ENCODE data around the gene ZNF398. TPM values are rescaled to one million over a fixed set of nuclear protein-coding genes. Genes with fewer than 3 reads are reported as not detected.
A peak's percentile ranks its signal among the peaks of the same experiment; 100 is the strongest.

ZNF398 gene
- total and polyA plus RNA-seq, 5 donors from 2014 or later, result 5.5 to 14.4 (median 11.9) TPM

DNA sequence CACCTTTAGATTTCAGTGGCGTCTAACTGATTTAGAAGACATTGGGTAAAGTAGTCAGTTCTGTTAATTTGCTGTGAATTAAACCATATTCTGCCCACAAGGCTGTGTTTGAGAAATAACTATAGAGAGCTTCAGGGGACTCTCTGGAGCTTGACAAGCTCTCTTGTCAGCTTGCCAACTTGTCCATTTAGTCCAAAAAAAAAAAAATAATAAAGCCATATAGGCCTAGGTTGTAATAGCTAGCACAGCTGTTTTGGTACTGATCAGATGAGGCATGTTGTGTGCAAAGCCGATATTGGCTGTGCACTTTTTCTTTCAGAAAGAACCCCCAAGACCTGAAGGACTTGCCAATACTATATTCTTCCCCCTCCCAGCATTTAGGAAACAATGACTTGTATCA, 27.9 kb downstream of the ZNF398 start:
- Mint-ChIP-seq H3K36me3 (peaks cover 33% of the 10 kb centered on the region), H3K27me3 (no peaks in the 10 kb centered on the region), H3K9me3 (no peaks in the 10 kb centered on the region), H3K27ac (peak overlapping the region in 1 of 3 donors; percentile 38), H3K4me3 (no peak overlapping the region), H3K4me1 (peaks cover 0 to 2% (median 0%) of the 10 kb centered on the region in 4 donors)
- Histone ChIP-seq H3K4me3 (ENCODE audit: low read depth, low read length) (no peak overlapping the region), H3K4me1 (ENCODE audit: control insufficient read depth, insufficient read depth, low read length, poor library complexity, severe bottlenecking) (no peaks in the 10 kb centered on the region), H3K36me3 (ENCODE audit: control insufficient read depth, insufficient read depth, low read length) (peaks cover 58% of the 10 kb centered on the region), H3K9me3 (ENCODE audit: control insufficient read depth in 2 of 2, low read length in 2 of 2) (no peaks in the 10 kb centered on the region), H3K27me3 (ENCODE audit: control insufficient read depth, insufficient read depth, low read length) (no peaks in the 10 kb centered on the region), H3K27ac (ENCODE audit: insufficient read depth, low read length, poor library complexity, severe bottlenecking) (no peak overlapping the region)
- ATAC-seq (ENCODE audit: low read depth in 2 of 2), result no peak
- no peak for DNase-seq

DNA sequence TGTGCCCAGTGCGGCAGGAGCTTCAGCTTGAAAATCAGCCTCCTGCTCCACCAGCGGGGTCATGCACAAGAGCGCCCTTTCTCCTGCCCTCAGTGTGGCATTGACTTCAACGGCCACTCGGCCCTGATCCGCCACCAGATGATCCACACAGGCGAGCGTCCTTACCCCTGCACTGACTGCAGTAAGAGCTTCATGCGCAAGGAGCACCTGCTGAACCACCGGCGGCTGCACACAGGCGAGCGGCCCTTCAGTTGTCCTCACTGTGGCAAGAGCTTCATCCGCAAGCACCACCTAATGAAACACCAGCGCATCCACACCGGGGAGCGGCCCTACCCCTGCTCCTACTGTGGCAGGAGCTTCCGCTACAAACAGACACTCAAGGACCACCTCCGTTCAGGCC, 32.0 kb downstream of the ZNF398 start:
- Mint-ChIP-seq H3K27me3 (no peaks in the 10 kb centered on the region), H3K27ac (no peak overlapping the region), H3K4me1 (peaks cover 0 to 4% (median 0%) of the 10 kb centered on the region in 4 donors), H3K4me3 (no peak overlapping the region), H3K36me3 (peaks cover 40% of the 10 kb centered on the region), H3K9me3 (no peaks in the 10 kb centered on the region)
- Histone ChIP-seq H3K36me3 (ENCODE audit: control insufficient read depth, insufficient read depth, low read length) (peaks cover 57% of the 10 kb centered on the region), H3K4me1 (ENCODE audit: control insufficient read depth, insufficient read depth, low read length, poor library complexity, severe bottlenecking) (no peaks in the 10 kb centered on the region), H3K27me3 (ENCODE audit: control insufficient read depth, insufficient read depth, low read length) (no peaks in the 10 kb centered on the region), H3K4me3 (ENCODE audit: low read depth, low read length) (no peak overlapping the region), H3K9me3 (ENCODE audit: control insufficient read depth in 2 of 2, low read length in 2 of 2) (no peaks in the 10 kb centered on the region), H3K27ac (ENCODE audit: insufficient read depth, low read length, poor library complexity, severe bottlenecking) (no peak overlapping the region)
- ATAC-seq (ENCODE audit: low read depth in 2 of 2) (no peak), DNase-seq (no peak)

DNA sequence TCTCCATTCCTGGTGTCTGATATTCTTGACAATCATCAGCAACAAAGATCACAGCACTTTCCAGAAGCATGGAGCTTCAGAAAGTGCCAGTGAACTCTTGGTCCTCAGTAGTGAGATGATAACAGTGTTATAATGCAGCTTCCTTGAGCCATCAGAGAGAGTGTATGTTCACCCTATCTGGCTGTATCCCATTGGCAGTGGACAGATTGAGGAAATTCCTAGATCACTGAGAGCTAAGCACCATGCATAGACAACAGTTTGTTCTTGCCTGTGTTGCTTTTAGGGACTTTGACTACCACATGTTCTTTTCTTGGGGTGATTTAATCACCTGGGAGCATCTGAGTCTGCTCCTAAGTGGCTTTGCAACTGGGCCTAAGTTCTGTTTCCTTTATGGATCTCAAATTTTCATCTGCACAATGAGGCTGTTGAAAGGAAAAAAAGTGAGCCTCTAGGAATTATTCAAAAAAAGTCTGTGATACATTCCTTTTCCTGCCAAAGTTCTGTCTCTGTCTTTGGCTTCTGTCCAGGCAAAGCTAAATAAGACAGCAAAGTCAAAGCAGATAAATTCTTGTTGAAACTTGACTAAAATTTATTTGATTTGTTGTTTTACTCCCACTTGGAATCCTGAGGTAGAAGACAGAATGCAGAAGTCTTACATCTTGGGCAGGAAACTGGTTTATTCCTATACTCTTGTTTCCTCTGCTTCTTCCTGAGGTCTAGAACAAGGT, 33.6 kb downstream of the ZNF398 start:
- Histone ChIP-seq H3K27ac (ENCODE audit: insufficient read depth, low read length, poor library complexity, severe bottlenecking) (no peak overlapping the region), H3K27me3 (ENCODE audit: control insufficient read depth, insufficient read depth, low read length) (no peaks in the 10 kb centered on the region), H3K4me3 (ENCODE audit: low read depth, low read length) (no peak overlapping the region), H3K4me1 (ENCODE audit: control insufficient read depth, insufficient read depth, low read length, poor library complexity, severe bottlenecking) (no peaks in the 10 kb centered on the region), H3K9me3 (ENCODE audit: control insufficient read depth in 2 of 2, low read length in 2 of 2) (no peaks in the 10 kb centered on the region), H3K36me3 (ENCODE audit: control insufficient read depth, insufficient read depth, low read length) (peaks cover 48% of the 10 kb centered on the region)
- Mint-ChIP-seq H3K36me3 (peaks cover 40% of the 10 kb centered on the region), H3K27ac (peak overlapping the region in 1 of 3 donors; percentile 56), H3K9me3 (no peaks in the 10 kb centered on the region), H3K4me3 (no peak overlapping the region), H3K4me1 (peaks cover 0 to 4% (median 0%) of the 10 kb centered on the region in 4 donors), H3K27me3 (no peaks in the 10 kb centered on the region)
- no peak for DNase-seq
- no peak for ATAC-seq (ENCODE audit: low read depth in 2 of 2)

DNA sequence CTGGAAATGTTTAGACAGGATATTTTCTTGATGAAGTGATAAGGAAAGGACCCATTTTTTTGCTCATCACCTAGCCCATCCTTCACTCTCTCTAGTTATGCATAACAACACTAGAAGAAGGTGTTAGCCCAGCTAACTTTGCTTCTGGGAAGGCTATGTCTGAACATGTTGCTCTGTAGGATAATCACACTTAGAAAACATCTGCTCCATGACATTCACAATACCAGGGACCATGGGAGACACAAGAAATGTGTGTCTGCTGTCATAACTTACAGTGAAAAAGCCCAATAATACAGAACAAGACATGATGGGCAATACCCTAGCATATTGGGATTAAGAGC, 34.2 kb downstream of the ZNF398 start:
- Histone ChIP-seq H3K36me3 (ENCODE audit: control insufficient read depth, insufficient read depth, low read length) (peaks cover 47% of the 10 kb centered on the region), H3K27me3 (ENCODE audit: control insufficient read depth, insufficient read depth, low read length) (no peaks in the 10 kb centered on the region), H3K27ac (ENCODE audit: insufficient read depth, low read length, poor library complexity, severe bottlenecking) (no peak overlapping the region), H3K4me3 (ENCODE audit: low read depth, low read length) (no peak overlapping the region), H3K4me1 (ENCODE audit: control insufficient read depth, insufficient read depth, low read length, poor library complexity, severe bottlenecking) (no peaks in the 10 kb centered on the region), H3K9me3 (ENCODE audit: control insufficient read depth in 2 of 2, low read length in 2 of 2) (no peaks in the 10 kb centered on the region)
- H3K27ac Mint-ChIP-seq, result peak overlapping the region in 1 of 3 donors; percentile 56
- H3K4me1 Mint-ChIP-seq, result peaks cover 0 to 2% (median 0%) of the 10 kb centered on the region in 4 donors
- no peaks in the 10 kb centered on the region for H3K9me3 Mint-ChIP-seq
- H3K4me3 Mint-ChIP-seq, result no peak overlapping the region
- peaks cover 37% of the 10 kb centered on the region for H3K36me3 Mint-ChIP-seq
- no peaks in the 10 kb centered on the region for H3K27me3 Mint-ChIP-seq
- no peak for DNase-seq
- no peak for ATAC-seq (ENCODE audit: low read depth in 2 of 2)

DNA sequence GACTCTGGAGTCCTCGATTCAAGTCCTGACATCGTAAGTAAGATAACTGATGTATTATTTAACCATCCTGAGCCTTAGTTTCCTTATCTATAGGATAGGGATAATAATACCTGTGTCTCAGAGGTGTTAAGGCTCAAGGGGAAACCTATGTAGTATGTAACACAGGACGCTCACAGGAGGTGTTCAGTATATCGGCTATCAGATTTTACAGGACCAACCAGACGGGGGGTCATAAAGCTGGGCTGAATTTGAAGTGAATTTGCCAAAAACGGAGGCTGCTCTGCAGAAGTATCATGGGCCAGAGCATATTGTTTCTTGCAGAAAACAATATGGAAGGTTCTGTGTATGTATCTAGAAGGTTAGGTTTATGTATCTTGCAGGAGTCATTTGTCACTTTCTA, 37.0 kb downstream of the ZNF398 start:
- Histone ChIP-seq H3K36me3 (ENCODE audit: control insufficient read depth, insufficient read depth, low read length) (peaks cover 25% of the 10 kb centered on the region), H3K4me1 (ENCODE audit: control insufficient read depth, insufficient read depth, low read length, poor library complexity, severe bottlenecking) (no peaks in the 10 kb centered on the region), H3K9me3 (ENCODE audit: control insufficient read depth in 2 of 2, low read length in 2 of 2) (no peaks in the 10 kb centered on the region), H3K27ac (ENCODE audit: insufficient read depth, low read length, poor library complexity, severe bottlenecking) (no peak overlapping the region), H3K4me3 (ENCODE audit: low read depth, low read length) (no peak overlapping the region), H3K27me3 (ENCODE audit: control insufficient read depth, insufficient read depth, low read length) (no peaks in the 10 kb centered on the region)
- Mint-ChIP-seq H3K27ac (no peak overlapping the region), H3K4me3 (no peak overlapping the region), H3K36me3 (peaks cover 14% of the 10 kb centered on the region), H3K4me1 (peaks cover 0 to 9% (median 1%) of the 10 kb centered on the region in 4 donors), H3K9me3 (no peaks in the 10 kb centered on the region), H3K27me3 (no peaks in the 10 kb centered on the region)
- ATAC-seq (ENCODE audit: low read depth in 2 of 2), result no peak
- DNase-seq, result no peak

DNA sequence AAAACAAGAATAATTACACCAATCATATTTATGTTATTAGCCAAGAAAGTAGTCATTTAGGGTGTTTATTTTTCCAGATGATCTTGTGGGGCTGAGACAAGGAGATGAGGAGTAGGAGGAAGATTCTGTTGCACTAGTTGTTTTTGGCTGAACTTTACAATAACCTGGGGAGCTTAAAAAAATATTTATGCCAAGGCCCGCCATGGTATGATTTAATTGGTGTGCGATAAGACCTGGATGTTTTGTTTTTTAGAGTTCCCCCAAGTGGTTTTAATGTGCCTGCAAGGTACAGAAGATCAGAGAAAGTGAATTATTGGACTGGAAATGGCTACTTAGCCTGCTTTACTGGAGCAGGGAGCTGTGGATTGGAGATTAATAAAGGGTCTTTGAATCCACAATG, 41.0 kb downstream of the ZNF398 start:
- Histone ChIP-seq H3K4me1 (ENCODE audit: control insufficient read depth, insufficient read depth, low read length, poor library complexity, severe bottlenecking) (no peaks in the 10 kb centered on the region), H3K36me3 (ENCODE audit: control insufficient read depth, insufficient read depth, low read length) (no peaks in the 10 kb centered on the region), H3K27me3 (ENCODE audit: control insufficient read depth, insufficient read depth, low read length) (no peaks in the 10 kb centered on the region), H3K27ac (ENCODE audit: insufficient read depth, low read length, poor library complexity, severe bottlenecking) (no peak overlapping the region), H3K4me3 (ENCODE audit: low read depth, low read length) (no peak overlapping the region), H3K9me3 (ENCODE audit: control insufficient read depth in 2 of 2, low read length in 2 of 2) (no peaks in the 10 kb centered on the region)
- DNase-seq, result no peak
- Mint-ChIP-seq H3K9me3 (no peaks in the 10 kb centered on the region), H3K36me3 (no peaks in the 10 kb centered on the region), H3K4me3 (no peak overlapping the region), H3K27ac (peak overlapping the region in 1 of 3 donors; percentile 36), H3K4me1 (peaks cover 0 to 11% (median 6%) of the 10 kb centered on the region in 4 donors), H3K27me3 (peaks cover 5% of the 10 kb centered on the region)
- no peak for ATAC-seq (ENCODE audit: low read depth in 2 of 2)

DNA sequence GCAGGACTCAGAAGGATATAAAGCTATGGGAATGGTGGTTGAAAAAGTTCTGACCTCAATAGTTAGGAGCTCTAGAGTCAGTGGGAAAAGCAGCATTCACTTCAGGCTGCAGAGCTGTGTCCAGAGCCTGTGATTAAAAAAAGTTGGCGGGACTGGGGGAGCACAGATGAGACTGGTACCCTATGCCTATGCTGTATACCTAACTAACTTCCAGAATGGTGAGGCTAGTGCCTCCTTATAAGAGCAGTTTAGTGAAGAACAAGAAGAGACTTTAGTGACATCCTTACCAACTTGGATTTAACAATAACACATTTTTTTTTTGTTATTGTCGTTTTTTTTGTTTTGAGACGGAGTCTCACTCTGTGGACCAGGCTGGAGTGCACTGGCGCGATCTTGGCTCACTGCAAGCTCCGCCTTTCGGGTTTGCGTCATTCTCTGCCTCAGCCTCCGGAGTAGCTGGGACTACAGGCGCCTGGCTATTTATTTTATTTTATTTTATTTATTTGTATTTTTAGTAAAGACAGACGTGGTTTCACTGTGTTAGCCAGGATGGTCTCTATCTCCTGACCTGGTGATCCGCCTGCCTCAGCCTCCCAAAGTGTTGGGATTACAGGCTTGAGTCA, 41.5 kb downstream of the ZNF398 start:
- Histone ChIP-seq H3K4me1 (ENCODE audit: control insufficient read depth, insufficient read depth, low read length, poor library complexity, severe bottlenecking) (no peaks in the 10 kb centered on the region), H3K36me3 (ENCODE audit: control insufficient read depth, insufficient read depth, low read length) (no peaks in the 10 kb centered on the region), H3K27me3 (ENCODE audit: control insufficient read depth, insufficient read depth, low read length) (no peaks in the 10 kb centered on the region), H3K9me3 (ENCODE audit: control insufficient read depth in 2 of 2, low read length in 2 of 2) (no peaks in the 10 kb centered on the region), H3K4me3 (ENCODE audit: low read depth, low read length) (no peak overlapping the region), H3K27ac (ENCODE audit: insufficient read depth, low read length, poor library complexity, severe bottlenecking) (no peak overlapping the region)
- Mint-ChIP-seq H3K27ac (peak overlapping the region in 1 of 3 donors; percentile 36), H3K36me3 (no peaks in the 10 kb centered on the region), H3K4me1 (peaks cover 0 to 12% (median 6%) of the 10 kb centered on the region in 4 donors), H3K27me3 (peaks cover 5% of the 10 kb centered on the region), H3K9me3 (no peaks in the 10 kb centered on the region), H3K4me3 (no peak overlapping the region)
- DNase-seq, result no peak
- no peak for ATAC-seq (ENCODE audit: low read depth in 2 of 2)

DNA sequence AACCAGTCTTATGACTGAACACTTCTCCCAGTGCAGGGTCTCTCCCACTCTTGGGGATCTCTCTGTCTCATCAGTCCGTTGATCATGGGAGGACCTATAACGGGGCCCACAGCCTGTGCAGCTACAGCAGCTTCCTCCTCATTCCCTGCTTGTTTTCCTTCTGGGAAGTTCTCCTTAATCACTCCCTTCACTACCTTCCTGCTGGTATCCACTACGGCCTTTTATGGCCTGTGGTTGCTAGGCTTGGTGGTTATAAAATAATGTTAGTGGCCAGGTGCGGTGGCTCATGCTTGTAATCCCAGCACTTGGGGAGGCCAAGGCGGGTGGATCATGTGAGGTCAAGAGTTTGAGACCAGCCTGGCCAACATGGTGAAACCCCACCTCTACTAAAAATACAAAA, 44.6 kb downstream of the ZNF398 start:
- Mint-ChIP-seq H3K9me3 (no peaks in the 10 kb centered on the region), H3K36me3 (no peaks in the 10 kb centered on the region), H3K4me1 (peaks cover 4 to 26% (median 12%) of the 10 kb centered on the region in 4 donors), H3K4me3 (peak overlapping the region in 2 of 4 donors; percentile 69 to 87), H3K27ac (no peak overlapping the region), H3K27me3 (peaks cover 5% of the 10 kb centered on the region)
- H3K4me3 ChIP-seq (ENCODE audit: low read depth, low read length), result no peak overlapping the region
- no peaks in the 10 kb centered on the region for H3K27me3 ChIP-seq (ENCODE audit: control insufficient read depth, insufficient read depth, low read length)
- ATAC-seq (ENCODE audit: low read depth in 2 of 2) (no peak), DNase-seq (no peak)
- no peaks in the 10 kb centered on the region for H3K9me3 ChIP-seq (ENCODE audit: control insufficient read depth in 2 of 2, low read length in 2 of 2)
- H3K4me1 ChIP-seq (ENCODE audit: control insufficient read depth, insufficient read depth, low read length, poor library complexity, severe bottlenecking), result peaks cover 16% of the 10 kb centered on the region
- no peak overlapping the region for H3K27ac ChIP-seq (ENCODE audit: insufficient read depth, low read length, poor library complexity, severe bottlenecking)
- no peaks in the 10 kb centered on the region for H3K36me3 ChIP-seq (ENCODE audit: control insufficient read depth, insufficient read depth, low read length)
